Neural progenitor cell (in vitro differentiated cells): ENCODE results near the gene SYNE3. TPM values are rescaled to one million over a fixed set of nuclear protein-coding genes. Genes with fewer than 3 reads are reported as not detected.

Experiments
- DNase-seq: peaks from one replicate; pipeline ENCODE4 v3.0.0-alpha.2; 2016; ENCODE audit warnings: low spot score
- H2AFZ ChIP-seq: fragments of 200-600 bp; sonication (generic); replicated peaks from 2 replicates; pipeline ENCODE4 v1.6.1; 2016; ENCODE audit warnings: antibody characterized with exemption
- H3F3A ChIP-seq: fragments of 200-600 bp; sonication (generic); 2 replicates; pipeline ENCODE4 v1.6.1; 2016; ENCODE audit warnings: antibody characterized with exemption, low read depth
- H3K27ac ChIP-seq: fragments of 200-600 bp; sonication (generic); 2 replicates; pipeline ENCODE4 v1.5.1; 2016; ENCODE audit warnings: mild to moderate bottlenecking
- H3K27me3 ChIP-seq: fragments of 200-600 bp; sonication (generic); 2 replicates; pipeline ENCODE4 v1.6.1; 2016; ENCODE audit warnings: mild to moderate bottlenecking, moderate library complexity
- H3K36me3 ChIP-seq: fragments of 200-600 bp; sonication (generic); 2 replicates; pipeline ENCODE4 v1.5.1; 2016
- H3K4me1 ChIP-seq: fragments of 200-600 bp; sonication (generic); 2 replicates; pipeline ENCODE4 v1.6.1; 2016; ENCODE audit warnings: mixed run types
- H3K4me2 ChIP-seq: fragments of 200-600 bp; sonication (generic); 2 replicates; pipeline ENCODE4 v1.6.1; 2016
- H3K4me3 ChIP-seq: fragments of 200-600 bp; sonication (generic); 2 replicates; pipeline ENCODE4 v1.5.1; 2016
- H3K79me2 ChIP-seq: fragments of 200-600 bp; sonication (generic); 2 replicates; pipeline ENCODE4 v1.6.1; 2016; ENCODE audit warnings: low read depth
- H3K9ac ChIP-seq: fragments of 200-600 bp; sonication (generic); 2 replicates; pipeline ENCODE4 v1.6.1; 2016
- H3K9me3 ChIP-seq: fragments of 200-600 bp; sonication (generic); 2 replicates; pipeline ENCODE4 v1.5.1; 2016; ENCODE audit warnings: low read depth
- H4K20me1 ChIP-seq: fragments of 200-600 bp; sonication (generic); 2 replicates; pipeline ENCODE4 v1.6.1; 2016; ENCODE audit warnings: low read depth
- H3K27ac Mint-ChIP-seq: 3 replicates; pipeline ENCODE4 v1.8.0; 2021; ENCODE audit warnings: mixed read lengths
- H3K27me3 Mint-ChIP-seq: 2 replicates; pipeline ENCODE4 v1.8.0; 2022; ENCODE audit warnings: low read depth, mild to moderate bottlenecking, inconsistent platforms, moderate library complexity, mixed read lengths; ENCODE audit not compliant: insufficient read depth
- H3K36me3 Mint-ChIP-seq: 3 replicates; pipeline ENCODE4 v1.8.0; 2021; ENCODE audit warnings: mixed read lengths
- H3K4me1 Mint-ChIP-seq: 3 replicates; pipeline ENCODE4 v1.8.0; 2021; ENCODE audit warnings: mixed read lengths
- H3K4me3 Mint-ChIP-seq: 3 replicates; pipeline ENCODE4 v1.8.0; 2021; ENCODE audit warnings: mild to moderate bottlenecking, moderate library complexity, mixed read lengths
- H3K9me3 Mint-ChIP-seq: 3 replicates; pipeline ENCODE4 v1.8.0; 2020; ENCODE audit warnings: mixed read lengths
- EZH2 ChIP-seq: fragments of 200-600 bp; sonication (generic); IDR thresholded peaks from 2 replicates; pipeline ENCODE4 v1.6.1; 2017; ENCODE audit warnings: antibody characterized with exemption, mild to moderate bottlenecking, moderate library complexity
- EZH2phosphoT487 ChIP-seq: fragments of 200-600 bp; sonication (generic); IDR thresholded peaks from 2 replicates; pipeline ENCODE4 v1.6.1; 2017; ENCODE audit warnings: antibody characterized with exemption
- total RNA-seq: library from RNA; depleted of rRNA; stranded (reverse); fragments of >200 nt; gene quantifications from 2 replicates; pipeline ENCODE4 v1.2.3, GENCODE V29; 2015; ENCODE audit warnings: low replicate concordance
- TF ChIP-seq, protein P1 (sequence below): fragments of 200-600 bp; sonication (generic); IDR thresholded peaks from 2 replicates; pipeline ENCODE4 v1.5.1; 2017; ENCODE audit warnings: antibody characterized with exemption, mild to moderate bottlenecking

The SYNE3 gene
- total RNA-seq, 1 donor from 2014 or later, result 0.06 TPM

GRCh38 chr14:95531969-95532368, 15.5 kb upstream of the SYNE3 start:
- H3K4me3 ChIP-seq, result peak overlapping the region; percentile 95
- H3K4me1 Mint-ChIP-seq, result peaks cover 34% of the 10 kb centered on the region
- H3K36me3 Mint-ChIP-seq, result peaks cover 2% of the 10 kb centered on the region
- H3K36me3 ChIP-seq, result peaks cover 4% of the 10 kb centered on the region
- H3K4me1 ChIP-seq, result peaks cover 33% of the 10 kb centered on the region
- H3K9me3 Mint-ChIP-seq, result no peaks in the 10 kb centered on the region
- H2AFZ ChIP-seq, result no peak overlapping the region
- no peaks in the 10 kb centered on the region for H3K27me3 Mint-ChIP-seq
- peak overlapping the region; percentile 97 for H3K4me2 ChIP-seq
- peak overlapping the region; percentile 71 for H3K4me3 Mint-ChIP-seq
- H3K27me3 ChIP-seq, result no peaks in the 10 kb centered on the region
- H3K27ac Mint-ChIP-seq, result no peak overlapping the region
- peaks cover 3% of the 10 kb centered on the region for H3F3A ChIP-seq
- H3K79me2 ChIP-seq, result peaks cover 84% of the 10 kb centered on the region
- no peaks in the 10 kb centered on the region for H3K9me3 ChIP-seq
- H4K20me1 ChIP-seq, result peaks cover 60% of the 10 kb centered on the region
- no peak overlapping the region for H3K27ac ChIP-seq
- TF ChIP-seq EZH2, result no peak
- TF ChIP-seq, protein P1, sequence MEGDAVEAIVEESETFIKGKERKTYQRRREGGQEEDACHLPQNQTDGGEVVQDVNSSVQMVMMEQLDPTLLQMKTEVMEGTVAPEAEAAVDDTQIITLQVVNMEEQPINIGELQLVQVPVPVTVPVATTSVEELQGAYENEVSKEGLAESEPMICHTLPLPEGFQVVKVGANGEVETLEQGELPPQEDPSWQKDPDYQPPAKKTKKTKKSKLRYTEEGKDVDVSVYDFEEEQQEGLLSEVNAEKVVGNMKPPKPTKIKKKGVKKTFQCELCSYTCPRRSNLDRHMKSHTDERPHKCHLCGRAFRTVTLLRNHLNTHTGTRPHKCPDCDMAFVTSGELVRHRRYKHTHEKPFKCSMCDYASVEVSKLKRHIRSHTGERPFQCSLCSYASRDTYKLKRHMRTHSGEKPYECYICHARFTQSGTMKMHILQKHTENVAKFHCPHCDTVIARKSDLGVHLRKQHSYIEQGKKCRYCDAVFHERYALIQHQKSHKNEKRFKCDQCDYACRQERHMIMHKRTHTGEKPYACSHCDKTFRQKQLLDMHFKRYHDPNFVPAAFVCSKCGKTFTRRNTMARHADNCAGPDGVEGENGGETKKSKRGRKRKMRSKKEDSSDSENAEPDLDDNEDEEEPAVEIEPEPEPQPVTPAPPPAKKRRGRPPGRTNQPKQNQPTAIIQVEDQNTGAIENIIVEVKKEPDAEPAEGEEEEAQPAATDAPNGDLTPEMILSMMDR, result no peak
- no peak for TF ChIP-seq EZH2phosphoT487
- H3K9ac ChIP-seq, result no peak overlapping the region
- DNase-seq, result no peak

- H3K79me2 ChIP-seq, result peaks cover 79% of the 10 kb centered on the region
- H3K4me3 Mint-ChIP-seq, result no peak overlapping the region
Observed at GRCh38 chr14:95531473-95531872, 15.0 kb upstream of the SYNE3 start.

GRCh38 chr14:95530473-95531276, 14.2 kb upstream of the SYNE3 start:
- H3K9me3 Mint-ChIP-seq, result no peaks in the 10 kb centered on the region
- Histone ChIP-seq H3K9ac (no peak overlapping the region), H3K27me3 (no peaks in the 10 kb centered on the region), H3K4me2 (no peak overlapping the region), H3K36me3 (peaks cover 4% of the 10 kb centered on the region), H4K20me1 (peaks cover 56% of the 10 kb centered on the region), H3K9me3 (no peaks in the 10 kb centered on the region), H3K4me1 (peaks cover 20% of the 10 kb centered on the region), H3K4me3 (no peak overlapping the region), H3F3A (peaks cover 3% of the 10 kb centered on the region), H3K27ac (no peak overlapping the region), H3K79me2 (peaks cover 71% of the 10 kb centered on the region), H2AFZ (no peak overlapping the region)
- H3K27me3 Mint-ChIP-seq, result no peaks in the 10 kb centered on the region
- peaks cover 21% of the 10 kb centered on the region for H3K4me1 Mint-ChIP-seq
- TF ChIP-seq EZH2phosphoT487 (no peak), EZH2 (no peak)
- TF ChIP-seq, protein P1, result no peak
- H3K36me3 Mint-ChIP-seq, result peaks cover 2% of the 10 kb centered on the region
- no peak overlapping the region for H3K27ac Mint-ChIP-seq
- DNase-seq, result no peak
- H3K4me3 Mint-ChIP-seq, result no peak overlapping the region

More at GRCh38 chr14:95531473-95531872, 15.0 kb upstream of the SYNE3 start:
- no peak overlapping the region for H2AFZ ChIP-seq
- no peak for DNase-seq
- Mint-ChIP-seq H3K27me3 (no peaks in the 10 kb centered on the region), H3K27ac (no peak overlapping the region), H3K9me3 (no peaks in the 10 kb centered on the region), H3K4me1 (peaks cover 29% of the 10 kb centered on the region), H3K36me3 (peaks cover 2% of the 10 kb centered on the region)
- H3K4me1 ChIP-seq, result peaks cover 28% of the 10 kb centered on the region
- TF ChIP-seq EZH2phosphoT487, result no peak
- TF ChIP-seq, protein P1, result no peak
- no peak for TF ChIP-seq EZH2
- H3K4me3 ChIP-seq, result no peak overlapping the region
- H3K9me3 ChIP-seq, result no peaks in the 10 kb centered on the region
- H3F3A ChIP-seq, result peaks cover 3% of the 10 kb centered on the region
- no peak overlapping the region for H3K9ac ChIP-seq
- no peak overlapping the region for H3K4me2 ChIP-seq
- H3K27me3 ChIP-seq, result no peaks in the 10 kb centered on the region
- peaks cover 4% of the 10 kb centered on the region for H3K36me3 ChIP-seq
- peaks cover 56% of the 10 kb centered on the region for H4K20me1 ChIP-seq
- no peak overlapping the region for H3K27ac ChIP-seq
